GM23338 (cell line): ENCODE data around the gene CRABP1. TPM values are rescaled to one million over a fixed set of nuclear protein-coding genes. Genes with fewer than 3 reads are reported as not detected.

ENCODE experiments used
- ATAC-seq: fragments of 200-7000 bp; cut with Tn5 transposase; 3 replicates; pipeline ENCODE4 v1.9.1; 2020
- DNase-seq: peaks from one replicate; pipeline ENCODE4 v3.0.0-alpha.2; 2015; ENCODE audit warnings: low spot score
- H2AFZ ChIP-seq: fragments of 200-600 bp; sonication (generic); 2 replicates; pipeline ENCODE4 v1.8.0; 2016; ENCODE audit warnings: antibody characterized with exemption, mild to moderate bottlenecking, moderate library complexity
- H3F3A ChIP-seq: fragments of 200-600 bp; sonication (generic); replicated peaks from 2 replicates; pipeline ENCODE4 v1.8.0; 2017; ENCODE audit warnings: antibody characterized with exemption, mixed run types, low read depth
- H3K27ac ChIP-seq: fragments of 200-600 bp; sonication (generic); 2 replicates; pipeline ENCODE4 v1.6.1; 2016; ENCODE audit warnings: low read depth
- H3K27me3 ChIP-seq: fragments of 200-600 bp; sonication (generic); 2 replicates; pipeline ENCODE4 v1.8.0; 2016; ENCODE audit warnings: mild to moderate bottlenecking, mixed run types, moderate library complexity; ENCODE audit not compliant: insufficient read depth
- H3K36me3 ChIP-seq: fragments of 200-600 bp; sonication (generic); 2 replicates; pipeline ENCODE4 v1.8.0; 2016; ENCODE audit warnings: mild to moderate bottlenecking; ENCODE audit not compliant: insufficient read depth
- H3K4me1 ChIP-seq: fragments of 200-600 bp; sonication (generic); 2 replicates; pipeline ENCODE4 v1.8.0; 2016; ENCODE audit warnings: mild to moderate bottlenecking, moderate library complexity; ENCODE audit not compliant: insufficient read depth
- H3K4me2 ChIP-seq: fragments of 200-600 bp; sonication (generic); 2 replicates; pipeline ENCODE4 v1.7.1; 2017; ENCODE audit warnings: mixed run types
- H3K4me3 ChIP-seq: fragments of 200-600 bp; sonication (generic); 2 replicates; pipeline ENCODE4 v1.6.1; 2016; ENCODE audit warnings: mixed run types
- H3K79me2 ChIP-seq: fragments of 200-600 bp; sonication (generic); replicated peaks from 2 replicates; pipeline ENCODE4 v1.8.0; 2017; ENCODE audit warnings: mild to moderate bottlenecking; ENCODE audit not compliant: insufficient read depth
- H3K9me2 ChIP-seq: fragments of 200-600 bp; sonication (generic); 2 replicates; pipeline ENCODE4 v1.8.0; 2017; ENCODE audit not compliant: insufficient read depth
- H4K20me1 ChIP-seq: fragments of 200-600 bp; sonication (generic); replicated peaks from 2 replicates; pipeline ENCODE4 v1.8.0; 2017; ENCODE audit warnings: mild to moderate bottlenecking; ENCODE audit not compliant: insufficient read depth
- H3K27ac Mint-ChIP-seq: 2 replicates; pipeline ENCODE4 v1.8.0; 2020; ENCODE audit warnings: inconsistent platforms, mild to moderate bottlenecking, moderate library complexity, mixed read lengths
- H3K27me3 Mint-ChIP-seq: 3 replicates; pipeline ENCODE4 v1.8.0; 2022; ENCODE audit warnings: low read depth, mild to moderate bottlenecking, moderate library complexity, mixed read lengths, inconsistent platforms; ENCODE audit not compliant: insufficient read depth, poor library complexity
- H3K36me3 Mint-ChIP-seq: 3 replicates; pipeline ENCODE4 v1.8.0; 2021; ENCODE audit warnings: low read depth, mild to moderate bottlenecking, inconsistent platforms, moderate library complexity, mixed read lengths
- H3K4me1 Mint-ChIP-seq: 3 replicates; pipeline ENCODE4 v1.8.0; 2020; ENCODE audit warnings: mild to moderate bottlenecking, inconsistent platforms, mixed read lengths
- H3K4me3 Mint-ChIP-seq: 3 replicates; pipeline ENCODE4 v1.8.0; 2021; ENCODE audit warnings: moderate library complexity, mild to moderate bottlenecking, inconsistent platforms, mixed read lengths
- H3K9me3 Mint-ChIP-seq: 3 replicates; pipeline ENCODE4 v1.8.0; 2020; ENCODE audit warnings: moderate library complexity, mild to moderate bottlenecking, inconsistent platforms, mixed read lengths
- CREB1 ChIP-seq: fragments of 250-450 bp; sonication (Bioruptor Pico); IDR thresholded peaks from 2 replicates; pipeline ENCODE4 v1.5.0; 2020; ENCODE audit warnings: low read depth, mild to moderate bottlenecking, moderate library complexity
- CTCF ChIP-seq, 2 experiments: fragments of 200-600 bp in 1 of 2; sonication (generic) in 1 of 2; conservative IDR thresholded peaks; 2 replicates each; pipeline versions ENCODE4 v1.5.1 to v1.6.1; 2016 to 2017; ENCODE audit warnings: antibody characterized with exemption in 2 of 2, low read depth in 2 of 2, mild to moderate bottlenecking in 2 of 2, moderate library complexity in 1 of 2
- ETS1 ChIP-seq: IDR thresholded peaks from 2 replicates; pipeline ENCODE4 v1.6.1; 2016; ENCODE audit warnings: antibody characterized with exemption
- JUNB ChIP-seq: IDR thresholded peaks from one replicate; pipeline ENCODE4 v1.6.1; 2016; ENCODE audit warnings: antibody characterized with exemption; ENCODE audit not compliant: unreplicated experiment
- POLR2AphosphoS5 ChIP-seq: IDR thresholded peaks from 2 replicates; pipeline ENCODE4 v1.6.1; 2016; ENCODE audit warnings: antibody characterized with exemption, low read depth
- REST ChIP-seq: IDR thresholded peaks from one replicate; pipeline ENCODE4 v1.6.1; 2018; ENCODE audit warnings: antibody characterized with exemption; ENCODE audit not compliant: unreplicated experiment
- ZNF114 ChIP-seq: fragments of 250-450 bp; sonication (Bioruptor Pico); IDR thresholded peaks from 2 replicates; pipeline ENCODE4 v1.5.0; 2020; ENCODE audit warnings: mild to moderate bottlenecking, moderate library complexity
- polyA plus RNA-seq: library from polyadenylated mRNA; unstranded; fragments of >200 nt; fragmentation: Nextera tagmentation; extraction: Ambion mirVana; gene quantifications from 2 replicates; pipeline ENCODE4 v1.2.1, GENCODE V29; 2016
- total RNA-seq: library from RNA; depleted of rRNA; stranded (reverse); fragments of >200 nt; shearing (Covaris generic); gene quantifications from 2 replicates; pipeline ENCODE4 v1.2.3, GENCODE V29; 2014

Gene CRABP1
- total and polyA plus RNA-seq, 2 experiments from 2014 or later: 156 to 522 TPM

GRCh38 chr15:78299101-78299930, 40.8 kb upstream of the CRABP1 start, which contains the start of gene SKIC8:
Gene SKIC8, minus strand, starts transcription at chr15:78299609. Its CDS starts 3,923 bp downstream, at chr15:78295686.
- Histone ChIP-seq H3K79me2 (peaks cover 29% of the 10 kb centered on the region), H3K9me2 (peaks cover 5% of the 10 kb centered on the region), H3K4me3 (peak within 1 kb of the TSS; percentile 86), H3K27me3 (peaks cover 10% of the 10 kb centered on the region; the same call in 1 of the 2 replicates), H3K36me3 (no peaks in the 10 kb centered on the region), H3F3A (0 out of 2 replicates have a peak, but pooled peaks cover 8% of the 10 kb centered on the region), H2AFZ (peak within 1 kb of the TSS; percentile 75), H3K27ac (0 out of 2 replicates have a peak within 1 kb of the TSS, but pooled peaks have one; percentile 11), H3K4me2 (peak within 1 kb of the TSS; percentile 88), H3K4me1 (0 out of 2 replicates have a peak, but pooled peaks cover 6% of the 10 kb centered on the region), H4K20me1 (no peaks in the 10 kb centered on the region)
- H3K9me3 Mint-ChIP-seq: peaks cover 3% of the 10 kb centered on the region; the same call in 1 of the 3 replicates
- TF ChIP-seq ZNF114 (CRISPR knock-in tag) (no peak), POLR2AphosphoS5 (peak; percentile 88), ETS1 (no peak; the same call in 1 of the 2 replicates), JUNB (no peak), CREB1 (CRISPR knock-in tag) (peak; percentile 96), REST (peak; percentile 9), CTCF (conservative IDR thresholded peaks at IDR 0.05; ENCODE audit: low read depth in 2 of 2) (0 out of 4 replicates have a peak, but pooled peaks of 1 of the 2 experiments have one; percentile 11)
- peak within 1 kb of the TSS; percentile 99 for H3K4me3 Mint-ChIP-seq
- DNase-seq (peak; percentile 94), ATAC-seq (peak; percentile 97)
- H3K27ac Mint-ChIP-seq: peak within 1 kb of the TSS; percentile 97
- H3K4me1 Mint-ChIP-seq: 0 out of 3 replicates have a peak, but pooled peaks cover 2% of the 10 kb centered on the region
- peaks cover 6% of the 10 kb centered on the region for H3K27me3 Mint-ChIP-seq
- 0 out of 3 replicates have a peak, but pooled peaks cover 2% of the 10 kb centered on the region for H3K36me3 Mint-ChIP-seq
